Skin epidermis (tissue), 12 donors: ENCODE results near the gene MARS1.
"Not testable (repeated sequence)": the region's sequence is repeated elsewhere in the genome, so short reads cannot be mapped to it uniquely, and the experiment has no call there.

ENCODE experiments used
- H3K27ac ChIP-seq, 21 experiments: fragments of 200-600 bp; sonication (generic) in 11 of 21; one replicate each; pipeline ENCODE4 v1.5.0; 2020; ENCODE audit warnings: mild to moderate bottlenecking in 3 of 21, inconsistent platforms in 2 of 21, moderate library complexity in 2 of 21
- H3K4me3 ChIP-seq, 7 experiments: fragments of 200-600 bp; sonication (generic) in 2 of 7; one replicate each; pipeline ENCODE4 v1.5.0; 2020; ENCODE audit warnings: inconsistent platforms in 2 of 7, mild to moderate bottlenecking in 2 of 7, moderate library complexity in 1 of 7

The MARS1 gene

GRCh38 chr12:57552835-57553313 is 65.0 kb downstream of the MARS1 start:
- no peak overlapping the region for H3K4me3 ChIP-seq
- no peak overlapping the region for H3K27ac ChIP-seq

- H3K4me3 ChIP-seq = no peak overlapping the region
- no peak overlapping the region for H3K27ac ChIP-seq
These were observed 65.7 kb downstream of the MARS1 start for GRCh38 chr12:57553343-57554202.

GRCh38 chr12:57554453-57554852 is 66.6 kb downstream of the MARS1 start:
- no peak overlapping the region for H3K27ac ChIP-seq
- no peak overlapping the region for H3K4me3 ChIP-seq

GRCh38 chr12:57554897-57555296 is 67.0 kb downstream of the MARS1 start:
- H3K27ac ChIP-seq = no peak overlapping the region
- H3K4me3 ChIP-seq = no peak overlapping the region

GRCh38 chr12:57558864-57559263 is 71.0 kb downstream of the MARS1 start:
- Histone ChIP-seq H3K4me3 (no peak overlapping the region), H3K27ac (no peak overlapping the region)

- H3K27ac ChIP-seq = no peak overlapping the region
These were observed 72.6 kb downstream of the MARS1 start for GRCh38 chr12:57560516-57560915.

GRCh38 chr12:57561117-57561516 is 73.2 kb downstream of the MARS1 start:
- not testable (repeated sequence) for H3K27ac ChIP-seq, H3K4me3 ChIP-seq

More at GRCh38 chr12:57560516-57560915, 72.6 kb downstream of the MARS1 start:
- no peak overlapping the region for H3K4me3 ChIP-seq

- H3K27ac ChIP-seq = no peak overlapping the region
These were observed 75.5 kb downstream of the MARS1 start for GRCh38 chr12:57563358-57563757.

GRCh38 chr12:57564178-57564740 is 76.4 kb downstream of the MARS1 start:
- Histone ChIP-seq H3K4me3 (no peak overlapping the region), H3K27ac (no peak overlapping the region)

More at GRCh38 chr12:57563358-57563757, 75.5 kb downstream of the MARS1 start:
- H3K4me3 ChIP-seq = no peak overlapping the region
